Smooth muscle cell (in vitro differentiated cells): ENCODE data around the gene RPP14. TPM values are rescaled to one million over a fixed set of nuclear protein-coding genes. Genes with fewer than 3 reads are reported as not detected.

ENCODE experiments used
- DNase-seq: peaks from one replicate; lab custom pipeline; 2025; ENCODE audit not compliant: unreplicated experiment; lab: John Stamatoyannopoulos, UW
- H2AFZ ChIP-seq: fragments of 200-600 bp; sonication (generic); 2 replicates; pipeline ENCODE4 v1.6.0; 2016; ENCODE audit warnings: antibody characterized with exemption, low read depth, mild to moderate bottlenecking
- H3F3A ChIP-seq: fragments of 200-600 bp; sonication (generic); 2 replicates; pipeline ENCODE4 v1.6.0; 2017; ENCODE audit warnings: antibody characterized with exemption, low read depth
- H3K27ac ChIP-seq: fragments of 200-600 bp; sonication (generic); 2 replicates; pipeline ENCODE4 v1.5.1; 2016; ENCODE audit warnings: low read depth, mild to moderate bottlenecking
- H3K27me3 ChIP-seq: fragments of 200-600 bp; sonication (generic); 2 replicates; pipeline ENCODE4 v1.6.1; 2016; ENCODE audit warnings: low read depth, mild to moderate bottlenecking
- H3K36me3 ChIP-seq: fragments of 200-600 bp; sonication (generic); 2 replicates; pipeline ENCODE4 v1.5.1; 2016; ENCODE audit warnings: low read depth
- H3K4me1 ChIP-seq: fragments of 200-600 bp; sonication (generic); 2 replicates; pipeline ENCODE4 v1.5.1; 2016; ENCODE audit warnings: low read depth
- H3K4me2 ChIP-seq: fragments of 200-600 bp; sonication (generic); 2 replicates; pipeline ENCODE4 v1.6.0; 2016; ENCODE audit warnings: mild to moderate bottlenecking
- H3K4me3 ChIP-seq: fragments of 200-600 bp; sonication (generic); 2 replicates; pipeline ENCODE4 v1.5.1; 2016; ENCODE audit warnings: mild to moderate bottlenecking
- H3K79me2 ChIP-seq: fragments of 200-600 bp; sonication (generic); 2 replicates; pipeline ENCODE4 v1.6.0; 2016; ENCODE audit warnings: low read depth, mild to moderate bottlenecking
- H3K9ac ChIP-seq: fragments of 200-600 bp; sonication (generic); 2 replicates; pipeline ENCODE4 v1.6.0; 2016; ENCODE audit warnings: low read depth
- H3K9me3 ChIP-seq: fragments of 200-600 bp; sonication (generic); replicated peaks from 2 replicates; pipeline ENCODE4 v1.5.1; 2016; ENCODE audit warnings: low read depth
- H4K20me1 ChIP-seq: fragments of 200-600 bp; sonication (generic); 2 replicates; pipeline ENCODE4 v1.6.0; 2016; ENCODE audit warnings: low read depth
- WGBS: methylation state at CpG from one replicate; pipeline ENCODE4 v1.1.7; 2016; ENCODE audit warnings: low lambda C conversion rate; 5-methylcytosine and 5-hydroxymethylcytosine counted together
- polyA plus RNA-seq: library from polyadenylated mRNA; unstranded; fragments of >200 nt; fragmentation: Nextera tagmentation; extraction: Ambion mirVana; gene quantifications from 2 replicates; pipeline ENCODE4 v1.2.1, GENCODE V29; 2016
- total RNA-seq: library from RNA; depleted of rRNA; stranded (reverse); fragments of >200 nt; gene quantifications from 2 replicates; pipeline ENCODE4 v1.2.3, GENCODE V29; 2014
- TF ChIP-seq, protein P1 (sequence below): fragments of 200-600 bp; sonication (generic); IDR thresholded peaks from 2 replicates; pipeline ENCODE4 v1.5.1; 2017; ENCODE audit warnings: borderline replicate concordance, mild to moderate bottlenecking, antibody characterized with exemption; ENCODE audit not compliant: insufficient read depth, poor library complexity, severe bottlenecking

Gene RPP14
- total and polyA plus RNA-seq, 2 experiments from 2014 or later, result 9.8 to 10.4 TPM

- Histone ChIP-seq H3K4me1 (peaks cover 6% of the 10 kb centered on the region), H3K27ac (no peak overlapping the region), H3K36me3 (no peaks in the 10 kb centered on the region), H3F3A (no peaks in the 10 kb centered on the region), H3K9me3 (no peaks in the 10 kb centered on the region), H3K4me3 (no peak overlapping the region), H4K20me1 (peaks cover 7% of the 10 kb centered on the region), H3K4me2 (no peak overlapping the region), H2AFZ (no peak overlapping the region), H3K27me3 (no peaks in the 10 kb centered on the region), H3K9ac (no peak overlapping the region), H3K79me2 (no peaks in the 10 kb centered on the region)
- TF ChIP-seq, protein P1, sequence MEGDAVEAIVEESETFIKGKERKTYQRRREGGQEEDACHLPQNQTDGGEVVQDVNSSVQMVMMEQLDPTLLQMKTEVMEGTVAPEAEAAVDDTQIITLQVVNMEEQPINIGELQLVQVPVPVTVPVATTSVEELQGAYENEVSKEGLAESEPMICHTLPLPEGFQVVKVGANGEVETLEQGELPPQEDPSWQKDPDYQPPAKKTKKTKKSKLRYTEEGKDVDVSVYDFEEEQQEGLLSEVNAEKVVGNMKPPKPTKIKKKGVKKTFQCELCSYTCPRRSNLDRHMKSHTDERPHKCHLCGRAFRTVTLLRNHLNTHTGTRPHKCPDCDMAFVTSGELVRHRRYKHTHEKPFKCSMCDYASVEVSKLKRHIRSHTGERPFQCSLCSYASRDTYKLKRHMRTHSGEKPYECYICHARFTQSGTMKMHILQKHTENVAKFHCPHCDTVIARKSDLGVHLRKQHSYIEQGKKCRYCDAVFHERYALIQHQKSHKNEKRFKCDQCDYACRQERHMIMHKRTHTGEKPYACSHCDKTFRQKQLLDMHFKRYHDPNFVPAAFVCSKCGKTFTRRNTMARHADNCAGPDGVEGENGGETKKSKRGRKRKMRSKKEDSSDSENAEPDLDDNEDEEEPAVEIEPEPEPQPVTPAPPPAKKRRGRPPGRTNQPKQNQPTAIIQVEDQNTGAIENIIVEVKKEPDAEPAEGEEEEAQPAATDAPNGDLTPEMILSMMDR, result no peak
- WGBS, result 86% methylated on average over 1 of the region's 1 CpG
- no peak for DNase-seq
Measured at GRCh38 chr3:58322793-58323192, 16.7 kb downstream of the RPP14 start.

DNA sequence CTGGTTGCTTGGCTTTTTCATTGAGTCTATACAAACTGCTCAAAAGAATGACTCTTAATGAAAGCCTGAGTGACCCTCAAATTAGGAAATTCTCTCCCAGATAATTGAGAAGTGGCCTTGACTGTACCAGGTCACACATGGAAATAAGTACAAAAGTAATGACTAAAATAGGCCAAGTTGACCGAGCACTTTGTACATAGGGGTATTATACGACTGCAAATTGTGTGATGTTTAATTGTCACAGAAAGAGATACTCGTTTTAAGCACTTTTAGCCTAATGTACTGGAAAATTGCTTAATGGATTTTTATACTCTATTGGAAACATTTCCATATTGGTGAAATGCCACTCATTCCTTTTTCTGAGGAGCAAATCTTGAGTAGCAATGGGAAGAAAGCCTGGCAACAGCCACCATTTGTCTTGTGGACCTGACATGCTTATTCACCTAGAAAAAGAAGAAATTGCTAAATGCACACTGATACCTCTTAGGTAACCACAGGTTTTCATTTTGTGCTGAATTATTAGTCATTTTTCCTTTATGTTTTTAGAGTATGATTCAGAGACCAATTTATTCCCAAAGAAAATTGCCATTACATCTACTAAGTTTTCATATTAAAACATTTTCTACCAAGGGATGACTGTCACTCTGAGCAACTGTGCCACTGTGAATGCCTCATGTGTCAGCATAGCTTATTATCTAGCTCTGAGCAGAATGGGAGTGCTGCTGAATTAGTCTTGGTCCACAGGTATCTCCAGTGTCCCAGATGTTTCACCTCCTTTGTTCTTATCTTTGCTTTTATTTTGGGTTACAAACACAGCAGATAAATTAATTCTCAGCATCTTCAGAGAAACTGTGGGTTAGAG is 17.7 kb downstream of the RPP14 start:
- no peaks in the 10 kb centered on the region for H3K79me2 ChIP-seq
- H3K4me2 ChIP-seq, result no peak overlapping the region
- no peak overlapping the region for H3K4me3 ChIP-seq
- no peaks in the 10 kb centered on the region for H3K27me3 ChIP-seq
- peaks cover 7% of the 10 kb centered on the region for H4K20me1 ChIP-seq
- no peak for DNase-seq
- no peaks in the 10 kb centered on the region for H3K9me3 ChIP-seq
- 97% methylated on average over 3 of the region's 3 CpGs for WGBS
- H3F3A ChIP-seq, result no peaks in the 10 kb centered on the region
- H2AFZ ChIP-seq, result no peak overlapping the region
- no peaks in the 10 kb centered on the region for H3K36me3 ChIP-seq
- no peak overlapping the region for H3K27ac ChIP-seq
- TF ChIP-seq, protein P1, result no peak
- H3K4me1 ChIP-seq, result peaks cover 6% of the 10 kb centered on the region
- H3K9ac ChIP-seq, result no peak overlapping the region

DNA sequence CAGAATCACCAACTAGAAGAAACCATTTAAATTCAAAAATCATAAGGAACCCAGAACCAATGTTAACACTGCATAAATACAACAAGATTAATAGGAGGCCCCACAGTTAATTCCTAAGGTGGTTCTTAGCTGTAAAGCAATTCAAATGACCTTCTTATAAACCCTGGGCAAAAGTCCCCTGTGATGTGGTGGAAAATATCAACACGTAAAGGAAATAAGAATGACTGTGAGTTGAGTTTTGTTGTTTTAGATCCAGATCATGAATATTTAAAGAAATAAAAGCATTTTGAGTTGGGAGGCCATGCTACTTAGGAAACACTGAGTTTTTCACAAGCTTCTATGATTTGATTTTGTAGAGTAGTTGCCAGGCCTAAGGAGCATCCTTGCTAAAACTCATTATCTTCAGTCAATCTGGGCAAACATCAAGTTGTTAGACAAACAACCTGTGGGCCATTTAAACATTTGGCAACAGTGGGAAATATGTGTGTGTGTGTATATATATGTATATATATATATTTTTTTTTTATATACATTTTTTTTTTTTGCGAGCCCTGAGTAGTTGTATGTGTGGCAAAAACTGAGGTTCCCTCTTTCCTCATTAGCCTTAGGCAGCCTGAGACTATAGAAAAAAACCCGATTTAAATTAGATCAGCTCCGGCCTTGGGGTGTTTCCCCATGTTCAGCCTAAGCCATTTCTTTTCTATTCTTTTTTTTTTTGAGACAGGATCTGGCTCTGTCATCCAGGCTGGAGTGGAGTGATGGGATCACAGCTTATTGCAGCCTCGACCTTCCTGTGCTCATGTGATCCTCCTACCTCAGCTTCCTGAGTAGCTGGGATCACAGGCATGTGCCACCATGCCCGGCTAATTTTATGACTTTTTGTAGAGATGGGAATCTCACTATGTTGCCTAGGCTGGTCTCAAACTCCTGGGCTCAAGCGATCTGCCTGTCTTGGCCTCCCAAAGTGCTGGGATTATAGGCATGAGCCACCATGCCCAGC is 18.6 kb downstream of the RPP14 start:
- Histone ChIP-seq H3K9me3 (no peaks in the 10 kb centered on the region), H3K79me2 (no peaks in the 10 kb centered on the region), H3K4me3 (no peak overlapping the region), H3K36me3 (no peaks in the 10 kb centered on the region), H3K27ac (no peak overlapping the region), H3K4me2 (peak overlapping the region; percentile 61), H3K27me3 (no peaks in the 10 kb centered on the region), H4K20me1 (peaks cover 7% of the 10 kb centered on the region), H3K9ac (no peak overlapping the region), H2AFZ (no peak overlapping the region), H3F3A (no peaks in the 10 kb centered on the region), H3K4me1 (peaks cover 6% of the 10 kb centered on the region)
- TF ChIP-seq, protein P1, result no peak
- WGBS, result 83% methylated on average over 7 of the region's 7 CpGs
- no peak for DNase-seq
